Endothelial cell (in vitro differentiated cells): ENCODE data around the gene HM13. TPM values are rescaled to one million over a fixed set of nuclear protein-coding genes. Genes with fewer than 3 reads are reported as not detected.

Source experiments
- DNase-seq: peaks from one replicate; pipeline ENCODE4 v3.0.0; 2021; ENCODE audit warnings: low spot score
- H3K27ac Mint-ChIP-seq: one replicate; pipeline ENCODE4 v1.8.0; 2021; ENCODE audit warnings: mixed read lengths, inconsistent platforms; ENCODE audit not compliant: unreplicated experiment
- H3K27me3 Mint-ChIP-seq: one replicate; pipeline ENCODE4 v1.8.0; 2021; ENCODE audit warnings: mild to moderate bottlenecking, moderate library complexity, mixed read lengths, inconsistent platforms; ENCODE audit not compliant: unreplicated experiment
- H3K36me3 Mint-ChIP-seq: one replicate; pipeline ENCODE4 v1.8.0; 2021; ENCODE audit warnings: mild to moderate bottlenecking, low read depth, mixed read lengths, inconsistent platforms; ENCODE audit not compliant: unreplicated experiment
- H3K4me1 Mint-ChIP-seq: one replicate; pipeline ENCODE4 v1.8.0; 2021; ENCODE audit warnings: mild to moderate bottlenecking, mixed read lengths, inconsistent platforms; ENCODE audit not compliant: unreplicated experiment
- H3K4me3 Mint-ChIP-seq: one replicate; pipeline ENCODE4 v1.8.0; 2021; ENCODE audit warnings: mild to moderate bottlenecking, mixed read lengths, inconsistent platforms; ENCODE audit not compliant: unreplicated experiment
- H3K9me3 Mint-ChIP-seq: one replicate; pipeline ENCODE4 v1.8.0; 2021; ENCODE audit warnings: mixed read lengths, inconsistent platforms; ENCODE audit not compliant: unreplicated experiment
- CTCF ChIP-seq: fragments of 200-600 bp; sonication (generic); IDR thresholded peaks from one replicate; pipeline ENCODE4 v1.5.0; 2021; ENCODE audit warnings: antibody characterized with exemption; ENCODE audit not compliant: unreplicated experiment
- total RNA-seq: library from RNA; stranded (reverse); fragmentation: NEBNext Ultra II Directional; extraction: Animal tissue kit (Norgen Biotek cat#: 25700); gene quantifications from one replicate; pipeline ENCODE4 v1.2.1, GENCODE V29; 2021; ENCODE audit not compliant: unreplicated experiment

The HM13 gene
- total RNA-seq, 1 donor from 2014 or later: 153 TPM

- H3K27ac Mint-ChIP-seq: peak overlapping the region; percentile 48
- H3K27me3 Mint-ChIP-seq: peaks cover 29% of the 10 kb centered on the region
- peak; percentile 81 for TF ChIP-seq CTCF
- H3K36me3 Mint-ChIP-seq: peaks cover 5% of the 10 kb centered on the region
- DNase-seq: peak; percentile 78
- H3K4me1 Mint-ChIP-seq: peaks cover 27% of the 10 kb centered on the region
- no peak overlapping the region for H3K4me3 Mint-ChIP-seq
- H3K9me3 Mint-ChIP-seq: no peaks in the 10 kb centered on the region
These were observed 55.1 kb downstream of the HM13 start for GRCh38 chr20:31569163-31570020.

- Mint-ChIP-seq H3K27me3 (peaks cover 27% of the 10 kb centered on the region), H3K36me3 (peaks cover 3% of the 10 kb centered on the region), H3K27ac (peak overlapping the region; percentile 48), H3K4me3 (no peak overlapping the region), H3K4me1 (peaks cover 27% of the 10 kb centered on the region), H3K9me3 (no peaks in the 10 kb centered on the region)
- DNase-seq: no peak
- TF ChIP-seq CTCF: no peak
These were observed 55.8 kb downstream of the HM13 start for GRCh38 chr20:31570021-31570463.

DNA sequence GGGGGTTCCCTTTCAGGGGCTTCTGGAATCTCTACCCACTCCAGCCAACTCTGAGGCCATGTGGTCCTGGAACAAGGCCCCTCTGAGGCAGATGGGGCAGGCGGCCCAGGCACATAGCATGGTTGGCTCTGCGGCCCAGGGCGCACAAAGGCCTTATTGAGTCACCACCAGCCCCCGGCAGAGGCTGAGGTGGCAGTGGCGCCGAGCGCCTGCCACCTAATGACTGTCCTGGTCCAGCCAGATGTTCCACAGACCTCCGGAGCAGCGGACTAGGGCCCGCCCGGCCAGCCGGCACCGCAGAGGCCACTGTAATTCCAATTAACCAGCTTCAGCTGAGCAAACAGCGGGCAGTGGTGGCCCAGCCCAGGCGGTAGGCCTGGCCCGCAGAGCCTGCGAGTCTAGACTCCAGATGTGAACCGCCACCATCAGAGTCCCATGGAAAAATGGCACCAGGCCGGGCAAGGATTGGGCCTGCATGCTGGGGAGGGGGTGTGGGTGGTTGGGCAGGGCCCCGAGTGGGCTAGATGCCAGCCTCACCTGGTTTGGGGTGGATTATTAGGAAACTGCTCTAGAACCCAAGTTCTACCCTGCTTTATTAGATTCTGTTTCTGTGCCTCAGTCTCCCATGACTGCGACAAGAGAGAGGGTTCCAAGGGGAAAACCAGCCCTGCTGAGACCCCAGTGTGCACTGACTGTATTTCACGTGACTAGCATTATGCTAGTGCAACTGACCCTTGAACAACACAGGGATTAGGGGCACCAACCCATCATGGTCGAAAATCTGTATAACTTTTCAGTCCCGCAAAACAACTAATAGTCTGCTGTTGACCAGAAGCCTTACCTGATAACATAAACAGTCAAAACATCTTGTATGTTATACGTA is 56.7 kb downstream of the HM13 start:
- TF ChIP-seq CTCF: no peak
- Mint-ChIP-seq H3K27me3 (peaks cover 25% of the 10 kb centered on the region), H3K9me3 (no peaks in the 10 kb centered on the region), H3K4me1 (peaks cover 27% of the 10 kb centered on the region), H3K4me3 (peak overlapping the region; percentile 42), H3K27ac (peak overlapping the region; percentile 26), H3K36me3 (peaks cover 3% of the 10 kb centered on the region)
- DNase-seq: no peak

DNA sequence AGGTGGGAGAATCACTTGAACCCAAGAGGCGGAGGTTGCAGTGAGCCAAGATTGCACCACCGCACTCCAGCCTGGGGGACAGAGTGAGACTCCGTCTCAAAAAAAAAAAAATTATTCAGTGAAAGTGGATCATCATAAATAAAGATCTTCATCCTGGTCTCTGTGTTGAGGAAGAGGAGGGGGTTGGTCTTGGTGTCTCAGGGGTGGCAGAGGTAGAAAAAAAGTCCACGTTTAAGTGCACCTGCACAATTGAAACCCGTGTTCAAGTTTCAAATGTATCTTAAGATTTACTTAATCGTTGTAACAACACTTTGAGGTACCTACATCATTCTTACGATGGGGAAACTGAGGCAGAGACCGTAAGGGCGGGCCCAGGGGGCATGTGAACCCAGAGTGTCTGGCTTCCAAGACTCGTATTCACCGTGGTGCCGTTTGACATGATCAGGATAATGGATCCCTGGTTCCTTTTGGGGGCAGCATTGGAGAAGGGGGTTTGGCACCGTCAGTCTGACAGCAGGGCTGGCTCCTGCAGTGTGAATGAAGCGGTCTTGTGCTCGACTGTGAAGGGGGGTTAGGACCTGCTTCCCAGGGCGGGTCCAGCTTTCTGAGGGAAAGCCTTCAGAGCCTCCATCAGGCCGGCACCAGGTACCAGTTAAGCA is 57.9 kb downstream of the HM13 start:
- no peak for DNase-seq
- peak overlapping the region; percentile 79 for H3K4me3 Mint-ChIP-seq
- peak overlapping the region; percentile 90 for H3K27ac Mint-ChIP-seq
- no peaks in the 10 kb centered on the region for H3K9me3 Mint-ChIP-seq
- H3K4me1 Mint-ChIP-seq: peaks cover 27% of the 10 kb centered on the region
- no peak for TF ChIP-seq CTCF
- peaks cover under 1% of the 10 kb centered on the region for H3K36me3 Mint-ChIP-seq
- H3K27me3 Mint-ChIP-seq: peaks cover 27% of the 10 kb centered on the region
